ENCODE data around the gene OR52N4.

- TF ChIP-seq CTCF (IDR thresholded peaks at IDR 0.05; ENCODE audit: borderline replicate concordance, extremely low read depth, low read length, poor library complexity, severe bottlenecking), result no peak
- no peak for TF ChIP-seq EZH2 (IDR thresholded peaks at IDR 0.05; ENCODE audit: borderline replicate concordance, low read depth, low read length, severe bottlenecking)
Measured at GRCh38 chr11:5796541-5796940, 42.5 kb downstream of the OR52N4 start.
